ENCODE data around the gene IL17RE. TPM values are rescaled to one million over a fixed set of nuclear protein-coding genes. Genes with fewer than 3 reads are reported as not detected.

The IL17RE gene
- total and polyA plus RNA-seq, 9 of the 15 experiments (the other 6 are each of a cell fraction or from before 2014, with no cell fraction given): 0.32 to 1.9 (median 0.51) TPM; not detected in 4

GRCh38 chr3:9890249-9891071 lies 12.2 kb upstream of the IL17RE start, which contains the start of gene JAGN1 (continued):
- TF ChIP-seq RBBP5 (IDR thresholded peaks at IDR 0.05; ENCODE audit: borderline replicate concordance, insufficient read depth, low read length, poor library complexity, severe bottlenecking): peak; percentile 98
- TF ChIP-seq NFXL1 (CRISPR knock-in tag; IDR thresholded peaks at IDR 0.05): no peak
- TF ChIP-seq SOX6 (IDR thresholded peaks at IDR 0.05): peak; percentile 58
- TF ChIP-seq ZNF263 (CRISPR knock-in tag; IDR thresholded peaks at IDR 0.05; ENCODE audit: borderline replicate concordance): peak; percentile 85
- TF ChIP-seq SAP30 (IDR thresholded peaks at IDR 0.05; ENCODE audit: borderline replicate concordance, insufficient read depth, low read depth, low read length, poor library complexity, severe bottlenecking): peak; percentile 87
- TF ChIP-seq SRSF7 (optimal IDR thresholded peaks at IDR 0.05; ENCODE audit: low read depth, low read length): no peak
- TF ChIP-seq PATZ1 (CRISPR knock-in tag; IDR thresholded peaks at IDR 0.05; ENCODE audit: borderline replicate concordance): no peak
- 0 out of 2 replicates have a peak, but pooled peaks have one; percentile 14 for TF ChIP-seq IRF1 (CRISPR knock-in tag; IDR thresholded peaks at IDR 0.05; ENCODE audit: borderline replicate concordance)
- TF ChIP-seq HCFC1 (IDR thresholded peaks at IDR 0.05; ENCODE audit: low read depth, low read length): peak; percentile 76
- 0 out of 2 replicates have a peak, but pooled peaks have one; percentile 43 for TF ChIP-seq GABPB2 (CRISPR knock-in tag; conservative IDR thresholded peaks at IDR 0.05)
- peak; percentile 88 for TF ChIP-seq PML (IDR thresholded peaks at IDR 0.05; ENCODE audit: low read length)
- peak; percentile 56 for TF ChIP-seq FIP1L1 (IDR thresholded peaks at IDR 0.05; ENCODE audit: low read depth, low read length, poor library complexity, severe bottlenecking)
- peak; percentile 23; the same call in 1 of the 2 replicates for TF ChIP-seq NBN (IDR thresholded peaks at IDR 0.05; ENCODE audit: low read depth)
- TF ChIP-seq ZHX1 (conservative IDR thresholded peaks at IDR 0.05; ENCODE audit: low read length): peak; percentile 86
- TF ChIP-seq HOXB6 (CRISPR knock-in tag; IDR thresholded peaks at IDR 0.05; ENCODE audit: borderline replicate concordance): no peak
- peak; percentile 69 for TF ChIP-seq ZBTB7A (IDR thresholded peaks at IDR 0.05; ENCODE audit: borderline replicate concordance, control insufficient read depth, low read depth, low read length)
- TF ChIP-seq ESRRA (IDR thresholded peaks at IDR 0.05; ENCODE audit: borderline replicate concordance, low read depth): peak; percentile 59; the same call in 1 of the 2 replicates
- no peak for TF ChIP-seq ZBTB8A (IDR thresholded peaks at IDR 0.05; ENCODE audit: partially characterized antibody)
- TF ChIP-seq ZNF395 (CRISPR knock-in tag; IDR thresholded peaks at IDR 0.05): no peak

Measured in K562 (cell line).